ENCODE results near the gene CPNE5.

DNA sequence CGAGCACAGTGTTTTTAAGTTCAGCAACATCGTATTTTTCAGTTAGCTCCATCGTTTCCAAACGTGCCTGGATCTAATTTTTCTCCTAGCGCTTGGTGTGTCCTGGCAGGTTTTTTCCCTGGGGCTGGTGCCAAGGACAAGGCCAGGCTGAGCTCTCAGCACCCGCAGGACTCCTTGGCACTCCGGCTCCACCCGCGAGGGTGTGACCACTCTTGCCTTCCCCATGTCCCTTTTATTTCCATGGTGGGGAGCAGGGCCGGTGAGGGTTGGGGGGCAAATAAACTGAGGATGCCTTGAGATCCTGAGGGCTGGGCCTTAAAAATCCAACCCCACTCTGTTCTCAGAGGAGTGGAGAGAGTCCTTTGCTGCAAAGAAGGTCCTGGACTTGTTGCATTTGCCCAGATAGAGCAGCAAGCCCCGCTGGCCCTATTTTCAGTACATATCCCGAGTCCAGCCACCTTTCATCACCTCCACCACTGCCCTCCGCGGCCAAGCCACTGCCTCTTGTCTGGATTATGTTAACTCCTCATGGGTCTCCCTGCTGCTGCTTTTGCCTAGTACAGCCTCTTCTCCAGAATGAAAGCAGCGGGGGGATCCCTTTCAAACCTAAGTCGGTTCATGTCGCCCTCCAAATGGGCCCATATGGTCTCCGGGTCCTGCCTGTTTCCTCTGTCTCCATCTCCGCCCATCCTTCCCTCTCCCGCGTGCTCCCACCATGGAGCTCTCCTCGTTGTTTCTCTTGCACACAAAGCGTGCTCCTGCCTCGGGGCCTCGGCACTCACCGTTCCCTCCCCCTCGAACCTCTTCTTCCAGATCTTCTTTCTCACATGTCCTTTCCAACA, 146.2 kb downstream of the CPNE5 start:
- TF ChIP-seq EP300 (IDR thresholded peaks at IDR 0.05) = no peak
- no peak for TF ChIP-seq CTCF (IDR thresholded peaks at IDR 0.05)
- no peak for TF ChIP-seq POLR2A (IDR thresholded peaks at IDR 0.05)

Data from ovary (tissue), 3 donors.